Hematopoietic multipotent progenitor cell (in vitro differentiated cells): ENCODE data around the gene KCNH8. TPM values are rescaled to one million over a fixed set of nuclear protein-coding genes. Genes with fewer than 3 reads are reported as not detected.
A peak's percentile ranks its signal among the peaks of the same experiment; 100 is the strongest.

Experiments used
- DNase-seq, 3 donors: peaks; one replicate each; pipeline ENCODE4 v3.0.0-alpha.2; 2011 to 2015; ENCODE audit warnings: low read depth in 2 of 3, low spot score in 2 of 3
- total RNA-seq: library from RNA; depleted of rRNA; stranded (reverse); fragments of >200 nt; gene quantifications from one replicate; pipeline ENCODE4 v1.2.3, GENCODE V29; 2012

The KCNH8 gene
- total RNA-seq, 1 donor = 0.54 TPM

DNA sequence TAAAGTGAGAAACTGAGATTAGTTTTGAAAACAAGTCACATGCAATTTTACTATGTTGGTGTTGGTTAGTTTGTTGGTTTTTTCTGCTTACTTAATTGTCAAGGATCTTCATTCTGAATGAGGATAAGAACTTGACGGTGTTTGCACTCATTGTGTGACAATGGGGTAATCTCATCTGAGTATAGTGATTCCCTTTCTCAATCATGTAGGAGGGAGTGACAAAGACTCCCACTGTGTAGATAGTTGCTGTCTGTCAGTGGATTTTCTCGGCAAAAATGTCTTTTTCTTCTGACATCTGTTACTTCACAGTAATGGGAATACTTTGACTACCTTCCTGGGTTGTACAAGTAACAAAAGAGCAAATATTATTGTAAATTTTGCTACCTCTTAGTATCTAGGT, 23.5 kb downstream of the KCNH8 start:
- no peak for DNase-seq

DNA sequence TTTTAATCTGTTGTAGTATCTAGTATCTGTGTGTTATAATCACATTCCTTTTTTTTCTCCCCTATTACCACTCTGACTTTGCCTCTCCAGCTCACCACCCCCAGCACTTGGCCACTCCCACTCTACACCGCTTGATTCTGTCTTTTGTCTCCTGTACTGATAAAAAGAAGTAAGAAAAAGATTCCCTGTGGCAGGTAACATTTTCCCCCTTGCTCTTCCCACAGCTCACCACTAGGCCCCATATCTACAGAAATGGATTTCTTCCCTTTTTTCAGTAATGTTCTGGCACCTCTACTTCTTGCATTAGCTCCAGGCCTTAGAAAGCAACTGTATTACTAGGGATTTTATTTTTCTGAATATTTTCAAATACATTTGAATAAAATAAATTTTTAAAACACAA, 25.6 kb downstream of the KCNH8 start:
- no peak for DNase-seq

DNA sequence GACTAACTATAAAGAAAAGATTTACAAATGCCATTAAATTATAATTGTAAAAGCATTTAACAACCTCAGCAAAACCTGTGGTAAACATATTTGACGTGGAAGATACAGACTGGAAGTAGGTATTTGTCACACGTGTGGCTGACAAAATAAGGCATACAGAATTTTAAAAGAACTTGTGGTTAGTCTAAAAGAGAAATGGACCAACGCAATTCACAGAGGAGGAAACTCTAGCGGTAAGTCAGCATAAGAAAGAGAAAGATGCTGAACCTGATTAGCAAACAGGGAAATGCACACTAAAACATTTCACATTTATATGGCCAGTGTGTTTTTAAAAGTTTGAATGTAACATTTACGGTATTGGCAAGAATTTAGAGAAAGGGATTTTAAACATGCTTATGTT, 35.3 kb downstream of the KCNH8 start:
- peak in 2 of 3 donors; percentile 21 to 56 for DNase-seq

DNA sequence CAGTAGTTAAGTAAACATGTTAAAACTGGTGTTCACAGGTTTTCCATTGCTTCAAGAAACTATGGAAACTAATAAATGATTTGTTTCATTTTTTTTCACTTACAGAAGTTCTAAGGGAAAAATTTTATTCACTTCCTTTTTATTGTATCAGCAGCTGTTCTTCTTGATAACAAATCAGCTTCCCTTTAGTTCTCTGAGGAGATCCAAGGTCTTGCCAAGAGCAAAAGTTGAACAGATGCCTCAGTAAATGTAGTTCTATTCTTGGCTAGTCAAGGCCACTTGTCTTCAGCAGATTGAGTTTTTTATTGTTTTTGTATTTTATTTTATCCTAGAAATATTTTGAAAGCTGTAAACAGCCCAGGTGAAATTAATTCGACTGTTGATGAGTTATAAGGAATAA, 41.8 kb downstream of the KCNH8 start:
- DNase-seq = peak in 2 of 3 donors; percentile 12 to 81

DNA sequence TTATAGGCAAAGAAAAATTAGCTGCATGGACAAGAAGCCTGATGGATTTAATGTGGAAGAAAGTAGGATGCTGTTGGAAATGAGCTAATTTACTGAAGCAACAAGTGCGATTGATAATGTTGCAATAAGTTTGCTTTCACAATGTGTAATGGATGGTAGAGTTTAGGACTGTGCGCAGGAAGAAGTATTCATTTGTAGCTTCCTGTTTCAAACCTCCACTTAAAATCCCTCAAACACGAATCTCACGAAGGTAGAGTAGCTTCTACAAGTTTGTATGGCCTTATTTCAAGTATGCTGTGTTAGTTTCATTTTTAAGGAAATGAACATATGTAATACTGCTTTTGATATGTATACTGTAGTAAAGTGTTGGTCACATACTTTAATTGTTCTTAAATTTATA, 42.3 kb downstream of the KCNH8 start:
- DNase-seq = peak in 1 of 3 donors; percentile 12

DNA sequence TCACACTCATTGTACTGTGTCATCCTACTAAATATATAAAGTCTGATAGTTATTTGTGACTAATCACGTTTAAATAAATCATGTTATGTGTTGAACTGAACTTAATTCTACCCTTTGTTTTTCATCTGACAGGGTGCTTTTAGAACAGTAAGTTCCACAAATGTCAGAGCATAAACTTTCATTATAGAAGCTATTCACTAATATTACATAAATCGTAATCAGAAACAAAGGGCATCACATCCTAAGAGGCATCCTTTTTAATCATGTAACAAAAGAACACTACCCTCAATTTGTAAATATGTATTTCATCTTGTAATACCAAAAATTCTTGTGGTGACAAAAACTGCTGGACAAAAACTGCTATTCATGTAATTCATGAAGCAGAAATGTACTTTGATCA, 50.8 kb downstream of the KCNH8 start:
- DNase-seq = no peak

DNA sequence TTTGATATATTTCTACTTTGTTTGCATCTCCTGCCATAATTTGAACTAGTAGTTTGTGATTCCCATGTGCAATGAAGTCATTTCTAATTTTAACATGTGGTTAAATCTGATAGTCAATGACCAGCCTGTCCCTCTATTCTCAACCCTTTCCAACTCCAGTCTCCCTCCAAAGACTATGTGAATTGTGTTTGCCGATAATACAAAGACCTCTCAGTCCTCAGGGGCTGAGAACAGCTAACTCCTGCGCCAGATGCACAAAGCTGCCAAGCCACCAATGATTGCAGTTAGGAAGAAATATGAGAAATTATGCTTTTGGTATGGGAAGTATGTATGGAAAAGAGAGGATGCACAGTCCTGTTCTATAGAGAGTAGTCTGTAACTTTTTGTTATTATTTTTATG, 54.0 kb downstream of the KCNH8 start:
- no peak for DNase-seq

DNA sequence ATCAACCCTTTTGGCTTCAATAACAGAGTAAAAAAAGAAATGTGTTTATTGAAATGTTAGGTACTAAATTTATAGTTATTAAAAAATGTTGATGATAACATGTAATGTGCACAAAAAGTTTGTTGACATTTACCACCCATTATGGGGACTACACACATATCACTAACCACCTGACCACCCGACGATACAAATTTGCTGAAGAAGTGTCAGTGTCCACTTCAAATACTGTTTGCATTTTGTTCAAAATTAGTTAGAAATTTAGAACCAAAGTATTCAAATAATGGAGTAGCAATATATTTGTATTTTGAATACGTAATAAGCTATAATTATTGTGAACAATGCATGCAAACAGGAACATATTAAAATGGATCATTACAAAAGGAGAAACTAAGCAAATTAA, 54.4 kb downstream of the KCNH8 start:
- DNase-seq = no peak

DNA sequence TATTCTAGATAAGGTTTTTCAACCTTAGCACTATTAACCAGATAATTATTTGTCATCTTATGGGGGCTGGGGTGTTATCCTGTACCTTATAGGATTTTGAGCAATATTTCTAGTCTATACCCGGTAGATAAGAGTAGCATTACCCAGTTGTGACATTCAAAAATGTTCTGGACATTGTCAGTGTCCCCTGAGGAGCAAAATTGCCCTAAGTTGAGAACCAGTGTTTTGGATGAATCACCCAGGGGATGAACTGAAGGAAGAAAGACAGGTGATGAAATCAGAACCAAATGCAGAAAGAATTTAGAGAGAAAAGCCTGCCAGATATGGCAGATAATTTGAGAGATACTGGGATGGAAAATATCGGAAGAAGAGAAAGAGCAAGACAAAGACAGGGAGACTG, 58.2 kb downstream of the KCNH8 start:
- no peak for DNase-seq

DNA sequence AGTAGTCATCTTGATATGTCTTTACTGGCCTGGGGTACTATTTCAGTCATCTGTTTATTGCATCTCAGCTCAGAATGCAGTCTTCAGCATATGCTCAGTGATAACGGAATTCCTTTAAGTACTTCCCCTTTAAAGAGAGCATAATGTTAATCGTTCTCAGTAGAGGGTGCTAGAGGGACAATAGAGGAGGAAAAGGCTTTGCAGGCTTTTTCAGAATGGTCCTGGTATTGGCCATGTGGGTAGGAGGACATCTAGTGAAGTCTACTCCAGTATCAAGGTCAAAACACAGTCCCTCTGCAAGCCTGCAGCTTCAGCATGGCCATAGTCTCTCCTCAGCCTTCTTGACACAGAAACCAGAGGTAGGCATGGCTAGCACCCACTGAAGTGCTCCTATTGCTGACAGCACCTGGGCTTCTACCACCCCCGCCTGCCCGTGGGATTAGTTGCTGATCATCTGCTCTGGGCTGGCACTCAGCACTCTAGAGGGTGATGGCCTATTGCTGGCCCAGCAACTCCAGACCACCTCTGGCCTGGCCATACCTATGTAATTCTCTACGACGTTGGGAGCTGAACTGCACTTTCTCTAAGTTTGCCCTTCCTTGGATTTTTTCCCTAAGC, 65.4 kb downstream of the KCNH8 start:
- DNase-seq = peak in 2 of 3 donors; percentile 49 to 90

DNA sequence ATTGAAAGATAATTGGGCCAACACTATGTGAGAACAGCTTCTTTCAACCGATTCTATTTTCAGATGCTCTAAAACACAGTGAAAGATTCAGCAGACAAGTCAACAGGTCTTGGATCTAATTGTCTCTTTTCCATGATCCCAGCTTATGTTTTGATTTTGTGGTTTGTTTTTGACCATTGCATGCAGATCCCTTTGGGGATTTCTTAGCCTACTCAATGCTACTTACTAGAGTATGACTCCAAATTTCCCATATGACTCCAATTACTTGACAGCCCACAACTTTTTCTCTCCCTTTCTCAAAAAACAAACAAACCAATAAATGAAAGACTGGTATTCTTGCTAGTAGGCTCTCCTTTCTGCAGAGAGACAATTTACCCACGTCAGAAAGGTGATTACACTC, 67.1 kb downstream of the KCNH8 start:
- no peak for DNase-seq

DNA sequence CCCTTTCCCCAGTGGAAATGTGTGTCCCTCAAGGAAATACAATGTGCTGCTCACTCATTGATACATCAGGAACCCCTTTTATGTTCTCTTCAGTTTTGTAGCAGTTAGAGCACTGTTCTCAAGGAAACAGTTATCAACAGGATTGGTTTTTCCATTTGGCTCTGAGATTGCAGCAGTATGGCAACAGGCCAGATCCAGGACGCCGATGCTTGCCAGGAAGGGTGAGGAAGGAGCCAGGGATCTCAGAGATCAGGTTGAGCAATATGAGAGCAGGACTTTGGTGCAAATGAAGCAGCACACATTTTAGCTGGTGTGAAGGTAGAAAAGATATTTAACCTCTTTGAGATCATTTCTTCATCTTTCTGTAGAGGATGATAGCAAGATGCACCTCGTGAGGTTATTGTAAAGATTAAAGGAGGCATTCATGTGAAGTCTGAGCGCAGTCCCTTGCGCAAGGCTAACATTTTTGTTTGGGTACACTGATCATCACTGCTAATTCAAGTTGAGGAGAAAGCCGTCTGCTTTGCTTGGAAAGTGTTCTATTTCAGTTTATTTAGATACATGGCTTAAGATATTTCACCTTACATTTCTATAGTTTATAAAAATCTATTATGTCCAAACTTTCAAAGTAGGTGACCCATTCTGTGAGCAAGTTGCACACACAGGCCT, 68.5 kb downstream of the KCNH8 start:
- DNase-seq = no peak

DNA sequence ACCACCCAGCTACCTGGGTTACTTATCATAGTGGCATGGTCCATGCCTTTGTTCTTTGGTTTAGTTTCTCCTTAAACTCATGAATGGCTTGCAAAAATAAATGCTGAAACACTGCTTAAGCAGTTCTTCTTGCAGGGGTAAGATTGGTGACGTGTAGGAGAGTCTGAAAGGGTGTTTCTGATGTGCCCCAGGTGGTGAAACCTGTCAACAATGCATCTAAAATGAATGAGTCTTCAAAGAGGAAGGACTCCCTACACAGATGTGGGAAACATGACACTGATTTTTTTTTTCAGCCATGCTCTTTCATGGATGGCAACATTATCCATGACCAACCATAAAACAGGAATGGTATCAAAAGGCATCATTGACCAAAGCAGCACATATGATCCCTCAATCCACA, 72.0 kb downstream of the KCNH8 start:
- DNase-seq = no peak

DNA sequence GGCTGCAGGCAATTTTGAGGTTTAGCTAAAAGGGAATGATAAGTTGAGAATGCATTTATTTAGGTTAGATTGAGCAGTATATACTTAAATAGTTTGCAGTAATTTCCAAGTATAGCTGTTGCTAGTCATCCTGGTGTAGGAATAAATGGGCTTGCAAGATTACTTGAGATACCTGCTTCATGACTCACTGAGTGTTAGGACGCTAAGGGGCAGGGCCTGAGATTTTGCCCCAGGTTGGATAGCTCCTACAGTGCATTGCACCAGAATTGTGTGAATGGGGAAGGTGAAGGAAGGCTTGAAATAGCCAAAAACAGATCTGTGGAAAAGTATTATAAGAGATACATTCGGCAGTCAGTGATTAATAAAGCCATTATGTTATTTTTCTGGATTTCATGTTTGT, 72.8 kb downstream of the KCNH8 start:
- DNase-seq = no peak

DNA sequence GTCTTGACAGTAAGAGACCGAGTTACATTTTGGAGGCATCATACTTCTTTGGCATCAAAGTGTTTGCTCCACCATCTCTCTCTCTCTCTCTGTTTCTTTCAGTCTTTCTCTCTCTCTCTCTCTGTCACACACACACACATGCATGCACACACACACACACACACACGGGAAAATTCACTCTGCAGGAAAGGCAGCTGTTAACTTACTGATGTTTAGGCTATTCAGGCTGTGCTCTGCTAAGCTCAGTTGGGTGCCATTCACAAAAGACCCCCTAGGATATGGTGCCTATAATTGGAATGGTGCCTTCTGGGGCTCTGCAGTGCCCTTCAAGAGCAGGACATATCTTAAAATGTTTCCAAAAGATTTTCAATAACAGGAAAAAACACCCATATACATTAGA, 78.2 kb downstream of the KCNH8 start:
- DNase-seq = no peak

DNA sequence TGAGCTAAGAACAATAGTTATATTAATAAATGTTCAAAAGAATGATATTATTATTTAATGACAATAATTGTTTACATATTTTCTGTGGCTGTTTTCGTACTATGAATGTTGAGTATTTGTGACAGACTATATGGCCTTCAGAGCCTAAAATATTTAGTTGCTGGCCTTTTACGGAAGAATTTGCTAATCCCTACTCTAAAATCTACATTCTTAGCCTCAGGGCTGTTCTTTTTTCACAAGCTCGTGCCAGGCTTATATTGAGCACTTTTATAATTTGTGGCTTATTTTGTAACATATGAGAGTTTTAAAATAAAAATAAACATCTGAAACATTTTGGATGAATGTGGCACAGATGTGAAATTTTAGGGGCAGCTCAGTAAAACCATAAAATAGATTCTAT, 79.9 kb downstream of the KCNH8 start:
- DNase-seq = no peak

DNA sequence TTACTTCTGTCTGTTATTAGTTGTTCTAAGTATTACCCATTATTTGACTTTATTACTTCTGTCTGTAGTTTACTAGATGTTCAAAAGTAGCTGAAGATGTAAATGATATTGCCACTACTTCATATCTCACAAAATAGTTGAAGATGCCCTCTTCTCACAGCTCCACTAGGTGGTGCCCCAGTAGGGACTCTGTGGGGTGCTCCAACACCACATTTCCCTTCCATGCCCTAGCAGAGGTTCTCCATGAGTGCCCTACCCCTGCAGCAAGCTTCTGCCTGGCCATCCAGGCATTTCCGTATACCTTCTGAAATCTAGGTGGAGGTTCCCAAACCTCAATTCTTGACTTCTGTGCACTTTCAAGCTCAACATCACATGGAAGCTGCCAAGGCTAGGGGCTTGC, 80.8 kb downstream of the KCNH8 start:
- no peak for DNase-seq

DNA sequence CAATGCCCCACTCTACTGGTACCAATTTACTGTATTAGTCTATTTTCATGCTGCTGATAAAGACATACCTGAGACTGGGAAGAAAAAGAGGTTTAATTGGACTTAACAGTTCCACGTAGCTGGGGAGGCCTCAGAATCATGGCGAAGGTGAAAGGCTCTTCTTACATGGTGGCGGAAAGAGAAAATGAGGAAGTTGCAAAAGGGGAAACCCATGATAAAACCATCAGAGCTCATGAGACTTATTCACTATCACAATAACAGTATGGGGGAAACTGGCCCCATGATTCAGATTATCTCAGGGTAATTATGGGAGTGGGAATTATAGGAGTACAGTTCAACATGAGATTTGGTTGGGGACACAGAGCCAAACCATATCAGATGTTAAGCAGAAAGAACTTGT, 81.6 kb downstream of the KCNH8 start:
- DNase-seq = peak in 2 of 3 donors; percentile 58 to 86

DNA sequence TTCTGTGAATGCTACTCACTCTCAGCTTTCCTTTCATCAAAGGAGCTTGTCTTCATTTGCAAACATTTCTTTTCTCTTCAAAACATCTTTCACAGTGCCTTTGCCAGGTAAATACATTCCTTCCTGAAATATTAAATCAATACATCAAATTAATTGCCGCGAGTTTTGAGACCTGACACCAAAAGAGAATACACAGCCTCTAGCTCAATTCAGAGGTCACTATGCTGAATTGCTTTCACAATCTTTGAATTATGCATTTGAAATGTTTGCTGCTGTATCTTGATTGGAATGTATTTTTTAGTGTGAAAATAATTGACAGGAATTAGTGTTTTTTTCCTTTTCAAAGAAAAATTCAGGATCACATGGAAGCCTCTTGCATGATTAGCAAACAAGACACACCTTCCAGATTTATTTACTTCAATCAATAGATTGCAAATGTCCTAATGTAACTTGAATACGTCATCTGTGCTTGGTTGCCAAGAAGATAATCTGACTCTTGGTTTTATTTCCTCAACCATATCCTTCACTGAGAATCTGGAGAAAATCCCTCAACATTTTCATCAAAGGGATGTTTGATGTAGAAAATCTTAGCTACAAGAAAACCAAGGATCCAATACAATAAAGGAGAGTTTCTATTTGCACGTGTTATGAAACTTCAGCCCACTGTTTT, 83.6 kb downstream of the KCNH8 start:
- no peak for DNase-seq

DNA sequence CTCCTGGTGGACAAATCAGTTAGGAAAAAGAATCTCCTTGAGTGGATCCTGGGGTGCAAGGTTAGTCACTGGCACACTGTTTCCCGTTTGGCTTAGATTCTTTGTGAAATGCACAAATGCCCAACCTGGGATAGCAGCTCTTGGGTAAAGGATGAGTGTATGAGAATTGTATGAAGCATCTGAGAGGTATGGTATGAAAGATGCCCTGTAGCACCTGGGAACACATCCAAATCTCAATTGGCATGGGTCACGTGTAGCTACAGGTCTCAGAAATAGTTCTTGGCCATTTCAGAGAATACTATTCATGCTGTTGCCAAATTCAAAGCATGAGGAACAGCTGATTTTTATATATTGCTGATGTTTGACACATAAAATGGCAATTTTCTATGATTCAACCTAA, 84.3 kb downstream of the KCNH8 start:
- DNase-seq = no peak

DNA sequence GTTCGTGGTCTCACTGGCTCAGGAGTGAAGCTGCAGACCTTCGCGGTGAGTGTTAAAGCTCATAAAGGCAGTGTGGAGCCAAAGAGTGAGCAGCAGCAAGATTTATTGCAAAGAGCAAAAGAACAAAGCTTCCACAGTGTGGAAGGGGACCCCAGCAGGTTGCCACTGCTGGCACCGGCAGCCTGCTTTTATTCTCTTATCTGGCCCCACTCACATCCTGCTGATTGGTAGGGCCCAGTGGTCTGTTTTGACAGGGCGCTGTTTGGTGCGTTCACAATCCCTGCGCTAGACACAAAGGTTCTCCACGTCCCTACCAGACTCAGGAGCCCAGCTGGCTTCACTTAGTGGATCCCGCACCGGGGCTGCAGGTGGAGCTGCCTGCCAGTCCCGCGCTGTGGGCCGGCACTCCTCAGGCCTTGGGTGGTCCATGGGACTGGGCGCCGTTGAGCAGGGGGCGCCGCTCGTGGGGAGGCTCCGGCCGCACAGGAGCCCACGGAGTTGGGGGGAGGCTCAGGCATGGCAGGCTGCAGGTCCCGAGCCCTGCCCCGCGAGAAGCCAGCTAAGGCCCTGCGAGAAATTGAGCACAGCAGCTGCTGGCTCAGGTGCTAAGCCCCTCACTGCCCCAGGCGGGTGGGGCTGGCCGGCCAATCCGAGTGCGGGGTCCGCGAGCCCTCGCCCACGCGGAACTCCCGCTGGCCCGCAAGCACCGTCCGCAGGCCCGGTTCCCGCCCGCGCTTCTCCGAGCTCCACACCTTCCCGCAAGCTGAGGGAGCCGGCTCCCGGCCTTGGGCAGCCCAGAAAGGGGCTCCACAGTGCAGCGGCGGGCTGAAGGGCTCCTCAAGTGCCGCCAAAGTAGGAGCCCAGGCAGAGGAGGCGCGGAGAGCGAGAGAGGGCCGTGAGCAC, 85.8 kb downstream of the KCNH8 start:
- DNase-seq = peak in 1 of 3 donors; percentile 61
